Activated B cell treated with CpG ODN at 0.5 μM for 24 hours (primary cell): Measurements from ENCODE around the gene ASIC4. TPM values are rescaled to one million over a fixed set of nuclear protein-coding genes. Genes with fewer than 3 reads are reported as not detected.

ENCODE experiments used
- ATAC-seq: fragments of 200-7000 bp; cut with Tn5 transposase; one replicate; pipeline ENCODE4 v1.10.0; 2021; ENCODE audit warnings: low read depth, mild to moderate bottlenecking, moderate library complexity
- CTCF ChIA-PET: fragments of 350-600 bp; sonication (Branson Sonifier 250); formaldehyde crosslinking; loops from one replicate; lab custom pipeline; 2021; ENCODE audit warnings: antibody characterized with exemption; lab: Charles Lee
- POLR2A ChIA-PET: fragments of 350-600 bp; sonication (Branson Sonifier 250); formaldehyde crosslinking; loops from one replicate; lab custom pipeline; 2021; ENCODE audit warnings: antibody characterized with exemption; lab: Charles Lee
- DNase-seq: peaks from one replicate; pipeline ENCODE4 v3.0.0; 2022
- H3K27ac Mint-ChIP-seq: one replicate; pipeline ENCODE4 v1.8.0; 2020; ENCODE audit warnings: mixed read lengths
- H3K27me3 Mint-ChIP-seq: one replicate; pipeline ENCODE4 v1.8.0; 2021; ENCODE audit warnings: mixed read lengths
- H3K36me3 Mint-ChIP-seq: one replicate; pipeline ENCODE4 v1.8.0; 2021; ENCODE audit warnings: low read depth, mixed read lengths
- H3K4me1 Mint-ChIP-seq: one replicate; pipeline ENCODE4 v1.8.0; 2021; ENCODE audit warnings: mixed read lengths
- H3K4me3 Mint-ChIP-seq: one replicate; pipeline ENCODE4 v1.8.0; 2020; ENCODE audit warnings: mild to moderate bottlenecking, mixed read lengths
- H3K9me3 Mint-ChIP-seq: one replicate; pipeline ENCODE4 v1.8.0; 2020; ENCODE audit warnings: mixed read lengths
- intact Hi-C: fragments of 100-400 bp; cut with micrococcal nuclease; formaldehyde crosslinking; loops from one replicate; pipeline ENCODE4 v1.15.1; 2024
- total RNA-seq: library from RNA; stranded (reverse); gene quantifications from 2 replicates; pipeline ENCODE4 v1.2.3, GENCODE V29; 2022
- TF ChIP-seq, protein P1 (sequence below): fragments of 200-600 bp; IDR thresholded peaks from one replicate; pipeline ENCODE4 v1.8.0; 2022; ENCODE audit warnings: antibody characterized with exemption, mild to moderate bottlenecking

Gene ASIC4
- total RNA-seq, 1 donor from 2014 or later = not detected

DNA sequence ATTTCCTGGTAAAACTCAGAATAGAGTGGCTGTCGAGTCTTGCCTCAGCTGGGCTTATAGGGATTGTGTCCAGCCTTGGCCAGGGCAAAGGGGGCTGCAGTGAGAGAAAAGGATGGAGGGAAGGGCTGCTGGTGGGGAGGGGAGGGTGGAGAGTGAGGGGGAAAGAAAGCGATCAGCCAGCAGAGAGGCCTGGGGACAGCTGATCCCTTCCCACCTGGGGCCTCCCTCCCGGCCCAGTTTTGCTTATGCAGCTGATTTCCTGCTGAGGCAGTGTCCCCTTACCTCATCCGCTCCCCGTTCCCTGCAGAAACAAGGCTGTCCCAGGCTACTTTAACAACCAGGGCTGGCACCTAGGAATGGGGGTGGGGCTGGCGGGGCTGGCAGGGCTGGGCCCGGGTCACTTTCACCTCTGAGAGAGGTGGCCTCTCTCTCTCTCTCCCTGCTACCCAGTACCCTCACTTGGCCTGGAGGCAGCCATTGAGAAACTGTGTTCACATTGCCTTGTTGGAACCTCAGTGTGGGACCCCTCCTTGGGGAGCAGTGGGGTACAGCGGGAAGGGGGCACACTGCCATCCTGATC lies 27.8 kb upstream of the ASIC4 start:
- H3K36me3 Mint-ChIP-seq = no peaks in the 10 kb centered on the region
- no peak for DNase-seq
- H3K9me3 Mint-ChIP-seq = no peaks in the 10 kb centered on the region
- TF ChIP-seq, protein P1, sequence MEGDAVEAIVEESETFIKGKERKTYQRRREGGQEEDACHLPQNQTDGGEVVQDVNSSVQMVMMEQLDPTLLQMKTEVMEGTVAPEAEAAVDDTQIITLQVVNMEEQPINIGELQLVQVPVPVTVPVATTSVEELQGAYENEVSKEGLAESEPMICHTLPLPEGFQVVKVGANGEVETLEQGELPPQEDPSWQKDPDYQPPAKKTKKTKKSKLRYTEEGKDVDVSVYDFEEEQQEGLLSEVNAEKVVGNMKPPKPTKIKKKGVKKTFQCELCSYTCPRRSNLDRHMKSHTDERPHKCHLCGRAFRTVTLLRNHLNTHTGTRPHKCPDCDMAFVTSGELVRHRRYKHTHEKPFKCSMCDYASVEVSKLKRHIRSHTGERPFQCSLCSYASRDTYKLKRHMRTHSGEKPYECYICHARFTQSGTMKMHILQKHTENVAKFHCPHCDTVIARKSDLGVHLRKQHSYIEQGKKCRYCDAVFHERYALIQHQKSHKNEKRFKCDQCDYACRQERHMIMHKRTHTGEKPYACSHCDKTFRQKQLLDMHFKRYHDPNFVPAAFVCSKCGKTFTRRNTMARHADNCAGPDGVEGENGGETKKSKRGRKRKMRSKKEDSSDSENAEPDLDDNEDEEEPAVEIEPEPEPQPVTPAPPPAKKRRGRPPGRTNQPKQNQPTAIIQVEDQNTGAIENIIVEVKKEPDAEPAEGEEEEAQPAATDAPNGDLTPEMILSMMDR = no peak
- intact Hi-C loops = no loop called here
- no peak for ATAC-seq
- no peak overlapping the region for H3K27ac Mint-ChIP-seq
- CTCF ChIA-PET = no interaction called here
- POLR2A ChIA-PET = no interaction called here
- peaks cover 8% of the 10 kb centered on the region for H3K4me1 Mint-ChIP-seq
- no peak overlapping the region for H3K4me3 Mint-ChIP-seq
- peaks cover 47% of the 10 kb centered on the region for H3K27me3 Mint-ChIP-seq

DNA sequence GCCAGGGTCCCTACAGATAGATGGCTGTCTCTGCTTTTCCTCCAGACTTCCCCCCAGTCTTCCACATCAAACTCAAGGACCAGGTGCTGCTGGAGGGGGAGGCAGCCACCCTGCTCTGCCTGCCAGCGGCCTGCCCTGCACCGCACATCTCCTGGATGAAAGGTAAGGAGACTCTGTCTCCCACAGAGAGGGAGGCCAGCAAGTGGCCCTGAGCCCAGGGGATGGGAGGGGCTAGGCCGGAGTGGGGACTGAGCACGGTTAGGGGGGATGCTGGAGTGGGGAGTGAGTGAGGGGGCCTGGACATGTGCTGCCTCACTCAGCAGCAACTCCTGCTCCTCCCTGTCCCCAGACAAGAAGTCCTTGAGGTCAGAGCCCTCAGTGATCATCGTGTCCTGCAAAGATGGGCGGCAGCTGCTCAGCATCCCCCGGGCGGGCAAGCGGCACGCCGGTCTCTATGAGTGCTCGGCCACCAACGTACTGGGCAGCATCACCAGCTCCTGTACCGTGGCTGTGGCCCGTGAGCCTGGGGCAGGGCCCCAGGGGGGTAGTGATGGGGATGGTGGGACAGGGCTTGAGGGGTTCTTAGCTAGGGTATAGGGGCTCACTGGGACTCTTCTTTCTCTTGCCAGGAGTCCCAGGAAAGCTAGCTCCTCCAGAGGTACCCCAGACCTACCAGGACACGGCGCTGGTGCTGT lies 26.0 kb upstream of the ASIC4 start:
- no peak for ATAC-seq

DNA sequence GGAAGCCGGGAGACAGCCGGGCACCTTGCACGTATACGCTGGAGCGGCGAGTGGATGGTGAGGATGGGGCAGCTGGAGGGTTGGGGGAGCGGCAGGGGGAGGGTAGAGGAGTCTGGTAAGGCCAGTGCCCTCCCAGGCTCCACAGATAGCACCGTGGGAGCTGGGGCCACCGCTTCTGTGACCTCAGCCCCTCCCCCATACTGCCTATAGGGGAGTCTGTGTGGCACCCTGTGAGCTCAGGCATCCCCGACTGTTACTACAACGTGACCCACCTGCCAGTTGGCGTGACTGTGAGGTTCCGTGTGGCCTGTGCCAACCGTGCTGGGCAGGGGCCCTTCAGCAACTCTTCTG lies 25.5 kb upstream of the ASIC4 start:
- ATAC-seq (no peak), DNase-seq (no peak)
- Mint-ChIP-seq H3K27ac (no peak overlapping the region), H3K36me3 (no peaks in the 10 kb centered on the region), H3K27me3 (peaks cover 48% of the 10 kb centered on the region), H3K4me3 (no peak overlapping the region), H3K9me3 (no peaks in the 10 kb centered on the region), H3K4me1 (peaks cover 8% of the 10 kb centered on the region)
- ChIA-PET POLR2A (no interaction called here), CTCF (no interaction called here)
- TF ChIP-seq, protein P1 = no peak
- intact Hi-C loops = no loop called here

More for the DNA sequence above, 26.0 kb upstream of the ASIC4 start:
- Mint-ChIP-seq H3K27ac (no peak overlapping the region), H3K4me3 (no peak overlapping the region), H3K27me3 (peaks cover 44% of the 10 kb centered on the region), H3K4me1 (peaks cover 8% of the 10 kb centered on the region), H3K36me3 (no peaks in the 10 kb centered on the region), H3K9me3 (no peaks in the 10 kb centered on the region)
- TF ChIP-seq, protein P1 = no peak
- no peak for DNase-seq
- intact Hi-C loops = no loop called here
- POLR2A ChIA-PET = no interaction called here
- CTCF ChIA-PET = no interaction called here

DNA sequence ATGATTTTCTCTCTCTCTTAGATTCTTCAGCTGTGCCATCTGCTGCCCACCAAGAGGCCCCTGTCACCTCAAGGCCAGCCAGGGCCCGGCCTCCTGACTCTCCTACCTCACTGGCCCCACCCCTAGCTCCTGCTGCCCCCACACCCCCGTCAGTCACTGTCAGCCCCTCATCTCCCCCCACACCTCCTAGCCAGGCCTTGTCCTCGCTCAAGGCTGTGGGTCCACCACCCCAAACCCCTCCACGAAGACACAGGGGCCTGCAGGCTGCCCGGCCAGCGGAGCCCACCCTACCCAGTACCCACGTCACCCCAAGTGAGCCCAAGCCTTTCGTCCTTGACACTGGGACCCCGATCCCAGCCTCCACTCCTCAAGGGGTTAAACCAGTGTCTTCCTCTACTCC lies 25.0 kb upstream of the ASIC4 start:
- Mint-ChIP-seq H3K27ac (no peak overlapping the region), H3K4me3 (no peak overlapping the region), H3K4me1 (peaks cover 3% of the 10 kb centered on the region), H3K9me3 (no peaks in the 10 kb centered on the region), H3K27me3 (peaks cover 49% of the 10 kb centered on the region), H3K36me3 (no peaks in the 10 kb centered on the region)
- ChIA-PET CTCF (no interaction called here), POLR2A (no interaction called here)
- ATAC-seq = no peak
- TF ChIP-seq, protein P1 = no peak
- intact Hi-C loops = no loop called here
- no peak for DNase-seq

DNA sequence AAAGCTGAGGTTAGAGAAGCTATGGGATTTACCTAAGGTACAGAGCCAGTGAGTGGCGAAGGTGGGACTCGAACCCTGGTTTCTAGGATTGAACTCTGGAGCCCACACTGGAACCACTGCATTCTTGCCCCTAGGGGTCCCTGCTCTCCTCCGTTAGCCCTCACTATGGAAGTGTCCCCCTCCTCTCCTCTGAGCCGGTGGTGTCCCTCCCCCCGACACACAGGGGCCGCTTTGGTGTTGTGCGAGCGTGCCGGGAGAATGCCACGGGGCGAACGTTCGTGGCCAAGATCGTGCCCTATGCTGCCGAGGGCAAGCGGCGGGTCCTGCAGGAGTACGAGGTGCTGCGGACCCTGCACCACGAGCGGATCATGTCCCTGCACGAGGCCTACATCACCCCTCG lies 24.1 kb upstream of the ASIC4 start:
- Mint-ChIP-seq H3K27ac (no peak overlapping the region), H3K27me3 (peaks cover 52% of the 10 kb centered on the region), H3K4me3 (no peak overlapping the region), H3K4me1 (no peaks in the 10 kb centered on the region), H3K9me3 (no peaks in the 10 kb centered on the region), H3K36me3 (no peaks in the 10 kb centered on the region)
- DNase-seq (no peak), ATAC-seq (no peak)
- intact Hi-C loops = loop anchor here (10.0 kb wide), 1 partner anchor 1715 kb away; no protein-coding TSS in a partner anchor
- TF ChIP-seq, protein P1 = no peak
- ChIA-PET CTCF (no interaction called here), POLR2A (no interaction called here)
